OCI-LY1 (cell line): ENCODE measurements around the gene HTRA3.

Source experiments
- EZH2 ChIP-seq: fragments of 200-600 bp; sonication (generic), shearing (Covaris generic); IDR thresholded peaks from 2 replicates; pipeline ENCODE4 v1.8.0; 2017; ENCODE audit warnings: borderline replicate concordance, mixed run types, mild to moderate bottlenecking, antibody characterized with exemption, low read length, moderate library complexity, mixed read lengths
- TF ChIP-seq, protein P1 (sequence below): fragments of 200-600 bp; sonication (generic), shearing (Covaris generic); IDR thresholded peaks from 2 replicates; pipeline ENCODE4 v1.5.1; 2017; ENCODE audit warnings: mild to moderate bottlenecking, antibody characterized with exemption, low read length, moderate library complexity, mixed read lengths

DNA sequence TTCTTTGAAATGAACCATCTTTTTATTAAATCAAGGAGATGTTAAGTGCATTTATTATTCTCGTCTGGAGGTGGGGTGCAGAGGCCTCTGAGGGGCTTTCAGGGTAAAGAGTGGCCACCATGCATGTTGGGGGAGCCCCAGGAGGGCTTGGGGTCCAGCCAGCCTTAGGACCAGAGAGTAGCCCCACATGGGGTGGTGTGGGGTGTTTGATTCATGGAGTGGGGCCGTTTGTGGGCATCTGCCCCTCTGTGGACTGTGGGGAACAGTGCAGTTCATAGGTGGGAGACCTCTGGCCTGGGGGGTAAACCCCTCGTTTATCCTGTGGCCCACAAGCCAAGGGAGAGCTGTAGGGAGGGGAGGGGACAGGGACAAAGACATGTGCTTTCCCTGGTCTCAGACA lies 26.9 kb downstream of the HTRA3 start:
- no peak for TF ChIP-seq EZH2
- TF ChIP-seq, protein P1, sequence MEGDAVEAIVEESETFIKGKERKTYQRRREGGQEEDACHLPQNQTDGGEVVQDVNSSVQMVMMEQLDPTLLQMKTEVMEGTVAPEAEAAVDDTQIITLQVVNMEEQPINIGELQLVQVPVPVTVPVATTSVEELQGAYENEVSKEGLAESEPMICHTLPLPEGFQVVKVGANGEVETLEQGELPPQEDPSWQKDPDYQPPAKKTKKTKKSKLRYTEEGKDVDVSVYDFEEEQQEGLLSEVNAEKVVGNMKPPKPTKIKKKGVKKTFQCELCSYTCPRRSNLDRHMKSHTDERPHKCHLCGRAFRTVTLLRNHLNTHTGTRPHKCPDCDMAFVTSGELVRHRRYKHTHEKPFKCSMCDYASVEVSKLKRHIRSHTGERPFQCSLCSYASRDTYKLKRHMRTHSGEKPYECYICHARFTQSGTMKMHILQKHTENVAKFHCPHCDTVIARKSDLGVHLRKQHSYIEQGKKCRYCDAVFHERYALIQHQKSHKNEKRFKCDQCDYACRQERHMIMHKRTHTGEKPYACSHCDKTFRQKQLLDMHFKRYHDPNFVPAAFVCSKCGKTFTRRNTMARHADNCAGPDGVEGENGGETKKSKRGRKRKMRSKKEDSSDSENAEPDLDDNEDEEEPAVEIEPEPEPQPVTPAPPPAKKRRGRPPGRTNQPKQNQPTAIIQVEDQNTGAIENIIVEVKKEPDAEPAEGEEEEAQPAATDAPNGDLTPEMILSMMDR: no peak
